ENCODE results near the gene DDX53. TPM values are rescaled to one million over a fixed set of nuclear protein-coding genes. Genes with fewer than 3 reads are reported as not detected.

The DDX53 gene
- total RNA-seq, 1 donor from 2014 or later, result not detected

GRCh38 chrX:23048806-23049573 lies 49.2 kb downstream of the DDX53 start:
- H3K36me3 Mint-ChIP-seq, result no peaks in the 10 kb centered on the region
- Histone ChIP-seq H3K9me3 (ENCODE audit: low read depth) (no peaks in the 10 kb centered on the region), H3K36me3 (no peaks in the 10 kb centered on the region), H4K20me1 (ENCODE audit: low read depth) (no peaks in the 10 kb centered on the region), H3K79me2 (ENCODE audit: low read depth) (no peaks in the 10 kb centered on the region), H3K27ac (no peak overlapping the region), H3K4me1 (no peaks in the 10 kb centered on the region), H3K27me3 (no peaks in the 10 kb centered on the region), H3K4me3 (no peak overlapping the region), H3K9ac (no peak overlapping the region), H2AFZ (replicated peaks) (no peak overlapping the region), H3K4me2 (no peak overlapping the region), H3F3A (ENCODE audit: low read depth) (no peaks in the 10 kb centered on the region)
- TF ChIP-seq EZH2phosphoT487 (IDR thresholded peaks at IDR 0.05) (no peak), CTCF (IDR thresholded peaks at IDR 0.05) (no peak), EZH2 (IDR thresholded peaks at IDR 0.05) (no peak)
- H3K27me3 Mint-ChIP-seq (ENCODE audit: insufficient read depth, low read depth), result peaks cover 7% of the 10 kb centered on the region
- H3K4me1 Mint-ChIP-seq, result no peaks in the 10 kb centered on the region
- peaks cover 3% of the 10 kb centered on the region for H3K9me3 Mint-ChIP-seq
- H3K27ac Mint-ChIP-seq, result no peak overlapping the region
- no peak for DNase-seq (ENCODE audit: low spot score)
- H3K4me3 Mint-ChIP-seq, result no peak overlapping the region

GRCh38 chrX:23052324-23052723 lies 52.6 kb downstream of the DDX53 start:
- H3K4me2 ChIP-seq, result no peak overlapping the region
- Mint-ChIP-seq H3K36me3 (no peaks in the 10 kb centered on the region), H3K27ac (no peak overlapping the region), H3K9me3 (peaks cover 3% of the 10 kb centered on the region), H3K4me3 (no peak overlapping the region), H3K4me1 (no peaks in the 10 kb centered on the region), H3K27me3 (ENCODE audit: insufficient read depth, low read depth) (peaks cover 2% of the 10 kb centered on the region)
- H3K4me3 ChIP-seq, result no peak overlapping the region
- H3K9ac ChIP-seq, result no peak overlapping the region
- no peaks in the 10 kb centered on the region for H4K20me1 ChIP-seq (ENCODE audit: low read depth)
- H3K9me3 ChIP-seq (ENCODE audit: low read depth), result no peaks in the 10 kb centered on the region
- no peaks in the 10 kb centered on the region for H3K36me3 ChIP-seq
- H3K4me1 ChIP-seq, result no peaks in the 10 kb centered on the region
- DNase-seq (ENCODE audit: low spot score), result no peak
- H3F3A ChIP-seq (ENCODE audit: low read depth), result no peaks in the 10 kb centered on the region
- no peaks in the 10 kb centered on the region for H3K79me2 ChIP-seq (ENCODE audit: low read depth)
- no peak overlapping the region for H3K27ac ChIP-seq
- TF ChIP-seq CTCF (IDR thresholded peaks at IDR 0.05), result no peak
- H3K27me3 ChIP-seq, result no peaks in the 10 kb centered on the region
- H2AFZ ChIP-seq (replicated peaks), result no peak overlapping the region

Data from neural progenitor cell (in vitro differentiated cells).